GM10248 (cell line): ENCODE data around the gene ITM2C.

ENCODE experiments used
- CTCF ChIA-PET: fragments of 300-600 bp; sonication (Branson Sonifier 250); formaldehyde crosslinking; extraction: SDS; loops from one replicate; lab custom pipeline; 2021; ENCODE audit warnings: antibody characterized with exemption; lab: Yijun Ruan, JAX
- POLR2A ChIA-PET: fragments of 350-650 bp; sonication (Branson Sonifier 250); formaldehyde crosslinking; extraction: SDS; loops from one replicate; lab custom pipeline; 2020; ENCODE audit warnings: antibody characterized with exemption; lab: Yijun Ruan, JAX
- DNase-seq: peaks from one replicate; pipeline ENCODE4 v3.0.0; 2012; ENCODE audit errors: extremely low spot score
- TF ChIP-seq, protein P1 (sequence below): IDR thresholded peaks from 2 replicates; pipeline ENCODE4 v1.5.1; 2012; ENCODE audit warnings: mild to moderate bottlenecking, low read depth; ENCODE audit errors: extremely low read depth, missing control alignments, control extremely low read depth

The ITM2C gene

DNA sequence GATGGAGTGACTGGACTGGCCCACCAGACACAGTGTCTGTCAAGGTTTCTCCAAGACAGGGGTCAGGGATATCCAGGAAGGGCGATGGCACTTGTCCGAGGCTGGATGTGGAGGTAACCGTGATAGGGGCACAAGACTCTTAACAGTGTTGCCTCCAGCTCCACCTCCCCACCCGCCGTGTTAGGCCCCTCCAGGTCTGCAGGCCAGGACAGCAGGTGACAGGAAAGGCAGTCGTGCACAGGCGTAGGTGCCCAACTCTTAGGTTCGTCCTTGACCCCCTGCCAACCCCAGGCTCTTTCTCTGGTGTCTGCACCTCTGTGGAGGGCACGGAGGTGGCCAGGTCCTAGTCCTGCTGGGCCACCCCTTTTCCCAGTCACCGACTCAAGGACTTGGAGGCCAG lies 10.1 kb downstream of the ITM2C start:
- CTCF ChIA-PET: interaction anchor here (1.4 to 2.5 kb wide), 3 partner anchors 9 to 50 kb away, joined by 3 to 9 read pairs (median 4); no protein-coding TSS in a partner anchor
- DNase-seq: no peak
- TF ChIP-seq, protein P1, sequence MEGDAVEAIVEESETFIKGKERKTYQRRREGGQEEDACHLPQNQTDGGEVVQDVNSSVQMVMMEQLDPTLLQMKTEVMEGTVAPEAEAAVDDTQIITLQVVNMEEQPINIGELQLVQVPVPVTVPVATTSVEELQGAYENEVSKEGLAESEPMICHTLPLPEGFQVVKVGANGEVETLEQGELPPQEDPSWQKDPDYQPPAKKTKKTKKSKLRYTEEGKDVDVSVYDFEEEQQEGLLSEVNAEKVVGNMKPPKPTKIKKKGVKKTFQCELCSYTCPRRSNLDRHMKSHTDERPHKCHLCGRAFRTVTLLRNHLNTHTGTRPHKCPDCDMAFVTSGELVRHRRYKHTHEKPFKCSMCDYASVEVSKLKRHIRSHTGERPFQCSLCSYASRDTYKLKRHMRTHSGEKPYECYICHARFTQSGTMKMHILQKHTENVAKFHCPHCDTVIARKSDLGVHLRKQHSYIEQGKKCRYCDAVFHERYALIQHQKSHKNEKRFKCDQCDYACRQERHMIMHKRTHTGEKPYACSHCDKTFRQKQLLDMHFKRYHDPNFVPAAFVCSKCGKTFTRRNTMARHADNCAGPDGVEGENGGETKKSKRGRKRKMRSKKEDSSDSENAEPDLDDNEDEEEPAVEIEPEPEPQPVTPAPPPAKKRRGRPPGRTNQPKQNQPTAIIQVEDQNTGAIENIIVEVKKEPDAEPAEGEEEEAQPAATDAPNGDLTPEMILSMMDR: no peak
- POLR2A ChIA-PET: no interaction called here

DNA sequence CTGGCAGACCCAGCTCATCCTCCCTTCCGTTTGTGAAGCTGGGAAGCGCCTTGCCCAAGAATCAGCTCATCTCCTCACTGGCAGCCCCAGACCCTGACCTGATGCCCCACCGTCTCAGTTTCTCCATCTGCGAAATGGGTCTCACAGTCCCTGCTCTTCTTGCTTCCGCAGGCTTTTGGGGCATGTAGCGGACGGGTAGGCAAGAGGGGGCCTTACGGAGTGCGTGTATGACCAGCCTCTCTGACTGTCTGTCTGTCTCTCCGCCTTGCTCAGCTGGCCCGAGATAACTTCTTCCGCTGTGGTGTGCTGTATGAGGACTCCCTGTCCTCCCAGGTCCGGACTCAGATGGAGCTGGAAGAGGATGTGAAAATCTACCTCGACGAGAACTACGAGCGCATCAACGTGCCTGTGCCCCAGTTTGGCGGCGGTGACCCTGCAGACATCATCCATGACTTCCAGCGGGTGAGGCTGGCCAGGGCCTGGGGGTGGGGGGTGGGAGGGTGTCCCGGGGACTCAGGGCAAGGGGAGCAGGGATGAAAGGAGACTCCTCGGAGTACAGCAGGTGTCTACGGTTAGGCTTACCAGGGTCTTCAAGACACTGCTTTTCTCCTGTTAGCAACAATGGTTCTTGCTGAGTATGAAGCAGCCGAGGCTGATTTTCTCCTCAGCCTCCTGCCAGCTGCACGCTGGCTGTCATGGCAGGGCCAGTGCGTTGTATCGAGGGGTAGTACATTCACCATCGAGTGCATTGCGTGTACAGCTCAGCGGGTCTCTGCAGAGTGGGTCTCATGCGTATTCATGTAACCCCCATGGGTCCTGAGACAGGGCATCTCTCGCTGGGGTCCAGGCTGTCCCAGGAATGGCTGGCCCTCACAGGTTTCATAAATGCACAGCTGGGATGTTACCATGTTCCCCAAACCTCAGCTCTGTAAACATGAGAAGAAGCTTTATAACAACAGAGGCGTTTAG lies 10.9 kb downstream of the ITM2C start:
- ChIA-PET CTCF (interaction anchor here (1.1 to 2.5 kb wide), 10 partner anchors 9 to 177 kb away, joined by 3 to 9 read pairs (median 4); partner anchors contain the start of gene GPR55), POLR2A (interaction anchor here (1.1 kb wide), 1 partner anchor 160 kb away, joined by 3 read pairs; no protein-coding TSS in a partner anchor)
- TF ChIP-seq, protein P1: no peak
- DNase-seq: no peak

DNA sequence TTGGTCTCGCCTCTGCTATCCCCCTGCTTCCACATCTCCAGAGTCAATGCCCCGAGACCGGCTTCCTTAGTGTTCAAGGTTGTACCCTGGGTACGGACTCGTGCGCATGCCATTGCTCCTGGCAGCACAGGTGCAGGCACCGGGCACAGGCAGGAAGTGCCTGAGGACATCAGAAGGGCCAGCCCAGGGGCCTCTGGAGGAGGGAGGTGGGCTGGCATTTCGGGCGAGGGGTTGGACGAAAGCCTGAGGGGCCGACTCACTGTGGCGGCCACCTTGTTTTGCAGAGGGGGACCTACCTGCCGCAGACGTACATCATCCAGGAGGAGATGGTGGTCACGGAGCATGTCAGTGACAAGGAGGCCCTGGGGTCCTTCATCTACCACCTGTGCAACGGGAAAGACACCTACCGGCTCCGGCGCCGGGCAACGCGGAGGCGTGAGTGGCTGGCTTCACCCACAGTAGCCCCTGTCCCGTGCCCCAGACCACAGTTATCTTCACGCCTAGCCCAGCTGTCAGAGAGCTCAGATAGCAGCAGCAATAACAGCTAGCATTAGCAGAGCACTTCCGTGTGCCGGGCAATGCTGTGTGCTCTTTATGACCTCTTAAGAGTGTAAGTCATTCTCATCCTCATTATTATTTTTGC lies 12.5 kb downstream of the ITM2C start:
- ChIA-PET POLR2A (no interaction called here), CTCF (interaction anchor here (1.0 to 2.5 kb wide), 6 partner anchors 11 to 176 kb away, joined by 3 to 9 read pairs (median 4); no protein-coding TSS in a partner anchor)
- TF ChIP-seq, protein P1: no peak
- no peak for DNase-seq

GRCh38 chr2:230877759-230878598 lies 13.2 kb downstream of the ITM2C start:
- TF ChIP-seq, protein P1: no peak
- ChIA-PET POLR2A (no interaction called here), CTCF (interaction anchor here (1.0 to 2.3 kb wide), 9 partner anchors 13 to 175 kb away, joined by 3 to 5 read pairs (median 4); partner anchors contain the start of gene ITM2C)
- DNase-seq: no peak

DNA sequence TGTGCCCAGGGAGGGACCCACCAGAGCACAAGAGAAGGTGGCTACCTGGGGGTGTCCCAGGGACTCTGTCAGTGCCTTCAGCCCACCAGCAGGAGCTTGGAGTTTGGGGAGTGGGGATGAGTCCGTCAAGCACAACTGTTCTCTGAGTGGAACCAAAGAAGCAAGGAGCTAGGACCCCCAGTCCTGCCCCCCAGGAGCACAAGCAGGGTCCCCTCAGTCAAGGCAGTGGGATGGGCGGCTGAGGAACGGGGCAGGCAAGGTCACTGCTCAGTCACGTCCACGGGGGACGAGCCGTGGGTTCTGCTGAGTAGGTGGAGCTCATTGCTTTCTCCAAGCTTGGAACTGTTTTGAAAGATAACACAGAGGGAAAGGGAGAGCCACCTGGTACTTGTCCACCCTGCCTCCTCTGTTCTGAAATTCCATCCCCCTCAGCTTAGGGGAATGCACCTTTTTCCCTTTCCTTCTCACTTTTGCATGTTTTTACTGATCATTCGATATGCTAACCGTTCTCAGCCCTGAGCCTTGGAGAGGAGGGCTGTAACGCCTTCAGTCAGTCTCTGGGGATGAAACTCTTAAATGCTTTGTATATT lies 14.0 kb downstream of the ITM2C start:
- ChIA-PET CTCF (interaction anchor here (0.9 to 1.6 kb wide), 9 partner anchors 14 to 175 kb away, joined by 3 to 6 read pairs (median 4); partner anchors contain the start of gene ITM2C), POLR2A (no interaction called here)
- no peak for DNase-seq
- TF ChIP-seq, protein P1: no peak
